ENCODE results near the gene MUC12. TPM values are rescaled to one million over a fixed set of nuclear protein-coding genes. Genes with fewer than 3 reads are reported as not detected.

Gene MUC12
- total RNA-seq, result 0.23 TPM

GRCh38 chr7:100969066-100969615 lies at the start of gene MUC12:
MUC12 (plus strand) TSS chr7:100969565; CDS start chr7:100969623, 58 bp downstream.

GRCh38 chr7:100949227-100949932 lies 20.0 kb upstream of the MUC12 start, which contains the start of gene MUC3A:
MUC3A (plus strand) TSS chr7:100949534; CDS start chr7:100949625, 91 bp downstream.

Small RNA genes within 50 kb of the gene (small RNA-seq; reads per million reads assigned to genes)
- not detected for gene RPS29P15

Other genes starting within 250 kb of the MUC12 start
- gene EPO, start 249.1 kb upstream of the MUC12 start, total RNA-seq, result not detected
- not detected for gene ZAN, start 236.0 kb upstream of the MUC12 start, total RNA-seq
- 11.1 TPM for gene EPHB4, start 142.0 kb upstream of the MUC12 start, total RNA-seq
- 27.9 TPM for gene SLC12A9, start 116.9 kb upstream of the MUC12 start, total RNA-seq
- gene TRIP6, start 102.2 kb upstream of the MUC12 start, total RNA-seq, result 10.4 TPM
- gene SRRT, start 94.5 kb upstream of the MUC12 start, total RNA-seq, result 30.2 TPM
- 3.7 TPM for gene UFSP1, start 79.8 kb upstream of the MUC12 start, total RNA-seq
- gene ACHE, start 73.7 kb upstream of the MUC12 start, total RNA-seq, result 73.4 TPM
- gene MUC3A, start 20.0 kb upstream of the MUC12 start, total RNA-seq, result 2.1 TPM
- not detected for gene MUC17, start 50.5 kb downstream of the MUC12 start, total RNA-seq
- gene TRIM56, start 115.9 kb downstream of the MUC12 start, total RNA-seq, result 3.0 TPM
- gene SERPINE1, start 157.5 kb downstream of the MUC12 start, total RNA-seq, result 0.23 TPM
- gene AP1S1, start 184.9 kb downstream of the MUC12 start, total RNA-seq, result 110 TPM
- gene VGF, start 196.0 kb downstream of the MUC12 start, total RNA-seq, result 33.2 TPM
- gene NAT16, start 210.7 kb downstream of the MUC12 start, total RNA-seq, result 2.1 TPM
- not detected for gene MOGAT3, start 231.5 kb downstream of the MUC12 start, total RNA-seq
- gene PLOD3, start 248.0 kb downstream of the MUC12 start, total RNA-seq, result 24.0 TPM
- gene ZNHIT1, start 248.6 kb downstream of the MUC12 start, total RNA-seq, result 57.9 TPM